ENCODE measurements around the gene MOB2. TPM values are rescaled to one million over a fixed set of nuclear protein-coding genes. Genes with fewer than 3 reads are reported as not detected.

Gene MOB2
- total and polyA plus RNA-seq, 9 of the 15 experiments (the other 6 are each of a cell fraction or from before 2014, with no cell fraction given): 0.17 to 36.8 (median 19.2) TPM

DNA sequence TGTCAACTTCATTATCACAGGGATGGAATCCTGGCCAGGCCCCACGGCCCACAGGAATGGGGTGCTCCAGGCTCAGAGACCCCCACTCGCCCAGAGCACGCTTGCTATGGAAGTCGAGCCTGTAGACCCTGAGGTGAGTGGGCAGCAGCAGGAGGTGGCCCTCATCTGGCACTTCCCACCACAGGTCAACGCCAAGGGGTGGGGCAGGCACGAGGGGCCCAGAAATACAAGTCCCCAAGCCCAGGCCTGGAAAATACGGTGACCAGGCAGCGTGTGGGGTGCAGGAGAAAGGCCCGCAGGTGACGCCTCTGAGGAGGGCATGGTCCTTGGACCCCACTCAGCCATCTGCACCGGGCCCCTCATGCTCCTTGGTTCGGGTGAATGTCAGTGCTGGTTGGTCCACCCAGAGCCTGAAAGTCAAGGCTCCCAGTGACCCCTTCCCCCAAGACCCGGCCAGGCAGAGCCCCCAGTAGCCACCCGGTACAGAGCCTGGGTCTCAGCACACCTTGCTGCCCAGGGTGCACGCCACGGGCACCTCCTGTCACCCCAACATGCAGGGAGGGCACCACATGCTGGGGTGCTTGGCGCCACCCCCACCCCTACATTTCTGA lies 2.4 kb downstream of the MOB2 start:
- H4K20me1 ChIP-seq (replicated peaks; ENCODE audit: control insufficient read depth, insufficient read depth, low read length): peaks cover 34% of the 10 kb centered on the region
- no peaks in the 10 kb centered on the region for H3K79me2 ChIP-seq (ENCODE audit: control insufficient read depth, insufficient read depth, low read length)
- intact Hi-C loops (cut with micrococcal nuclease) (no loop called here), in situ Hi-C loops (cut with MboI) (no loop called here)
- H3K27ac ChIP-seq (ENCODE audit: extremely low read depth, low read depth, low read length): no peak overlapping the region
- ChIA-PET CTCF (ENCODE audit: low intra/inter-chr PET ratio) (no interaction called here), POLR2A (interaction anchor here (0.7 kb wide), 2 partner anchors 107 to 1740 kb away, joined by 3 read pairs; no protein-coding TSS in a partner anchor)
- peaks cover 2% of the 10 kb centered on the region; the same call in 1 of the 3 replicates for H3K36me3 ChIP-seq (ENCODE audit: control insufficient read depth, insufficient read depth, low read length)
- FAIRE-seq (no peak), ATAC-seq (no peak), DNase-seq (ENCODE audit: extremely low read depth in 1 of 4, low spot score in 3 of 4) (no peak)
- no TSS peak for BruUV-seq (replicated peaks)
- WGBS (ENCODE audit: insufficient coverage, low coverage, missing lambda C conversion rate): 65% methylated on average over 16 of the region's 17 CpGs
- H3K9me3 ChIP-seq (replicated peaks; ENCODE audit: control insufficient read depth, insufficient read depth, low read depth, low read length): no peaks in the 10 kb centered on the region
- H3K4me1 ChIP-seq (replicated peaks in 1 of 2; ENCODE audit: control insufficient read depth in 2 of 2, insufficient read depth in 2 of 2, low read length in 2 of 2): peaks cover 0 to 51% of the 10 kb centered on the region in 2 experiments; a peak in 2 of 5 replicates
- no peaks in the 10 kb centered on the region for H3K27me3 ChIP-seq (ENCODE audit: control insufficient read depth in 2 of 2, insufficient read depth in 2 of 2, low read length in 2 of 2)
- no peak overlapping the region for H3K4me2 ChIP-seq (ENCODE audit: insufficient read depth, low read length)
- H3K4me3 ChIP-seq: no peak overlapping the region
- no peak overlapping the region for H3K9ac ChIP-seq (ENCODE audit: insufficient read depth in 1 of 2, low read depth in 2 of 2, low read length in 2 of 2)
- no peak overlapping the region for H2AFZ ChIP-seq (ENCODE audit: low read depth, low read length)
- no peaks in the 10 kb centered on the region for H3K9me1 ChIP-seq (ENCODE audit: control insufficient read depth, insufficient read depth, low read length)
- no peak for TF ChIP-seq HMGN3 (IDR thresholded peaks at IDR 0.05; ENCODE audit: borderline replicate concordance, extremely low read depth, insufficient read length, low read depth, low read length)
- TF ChIP-seq MED1 (CRISPR knock-in tag; IDR thresholded peaks at IDR 0.05; ENCODE audit: borderline replicate concordance): no peak
- TF ChIP-seq, protein P1, sequence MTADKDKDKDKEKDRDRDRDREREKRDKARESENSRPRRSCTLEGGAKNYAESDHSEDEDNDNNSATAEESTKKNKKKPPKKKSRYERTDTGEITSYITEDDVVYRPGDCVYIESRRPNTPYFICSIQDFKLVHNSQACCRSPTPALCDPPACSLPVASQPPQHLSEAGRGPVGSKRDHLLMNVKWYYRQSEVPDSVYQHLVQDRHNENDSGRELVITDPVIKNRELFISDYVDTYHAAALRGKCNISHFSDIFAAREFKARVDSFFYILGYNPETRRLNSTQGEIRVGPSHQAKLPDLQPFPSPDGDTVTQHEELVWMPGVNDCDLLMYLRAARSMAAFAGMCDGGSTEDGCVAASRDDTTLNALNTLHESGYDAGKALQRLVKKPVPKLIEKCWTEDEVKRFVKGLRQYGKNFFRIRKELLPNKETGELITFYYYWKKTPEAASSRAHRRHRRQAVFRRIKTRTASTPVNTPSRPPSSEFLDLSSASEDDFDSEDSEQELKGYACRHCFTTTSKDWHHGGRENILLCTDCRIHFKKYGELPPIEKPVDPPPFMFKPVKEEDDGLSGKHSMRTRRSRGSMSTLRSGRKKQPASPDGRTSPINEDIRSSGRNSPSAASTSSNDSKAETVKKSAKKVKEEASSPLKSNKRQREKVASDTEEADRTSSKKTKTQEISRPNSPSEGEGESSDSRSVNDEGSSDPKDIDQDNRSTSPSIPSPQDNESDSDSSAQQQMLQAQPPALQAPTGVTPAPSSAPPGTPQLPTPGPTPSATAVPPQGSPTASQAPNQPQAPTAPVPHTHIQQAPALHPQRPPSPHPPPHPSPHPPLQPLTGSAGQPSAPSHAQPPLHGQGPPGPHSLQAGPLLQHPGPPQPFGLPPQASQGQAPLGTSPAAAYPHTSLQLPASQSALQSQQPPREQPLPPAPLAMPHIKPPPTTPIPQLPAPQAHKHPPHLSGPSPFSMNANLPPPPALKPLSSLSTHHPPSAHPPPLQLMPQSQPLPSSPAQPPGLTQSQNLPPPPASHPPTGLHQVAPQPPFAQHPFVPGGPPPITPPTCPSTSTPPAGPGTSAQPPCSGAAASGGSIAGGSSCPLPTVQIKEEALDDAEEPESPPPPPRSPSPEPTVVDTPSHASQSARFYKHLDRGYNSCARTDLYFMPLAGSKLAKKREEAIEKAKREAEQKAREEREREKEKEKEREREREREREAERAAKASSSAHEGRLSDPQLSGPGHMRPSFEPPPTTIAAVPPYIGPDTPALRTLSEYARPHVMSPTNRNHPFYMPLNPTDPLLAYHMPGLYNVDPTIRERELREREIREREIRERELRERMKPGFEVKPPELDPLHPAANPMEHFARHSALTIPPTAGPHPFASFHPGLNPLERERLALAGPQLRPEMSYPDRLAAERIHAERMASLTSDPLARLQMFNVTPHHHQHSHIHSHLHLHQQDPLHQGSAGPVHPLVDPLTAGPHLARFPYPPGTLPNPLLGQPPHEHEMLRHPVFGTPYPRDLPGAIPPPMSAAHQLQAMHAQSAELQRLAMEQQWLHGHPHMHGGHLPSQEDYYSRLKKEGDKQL (CRISPR knock-in tag; IDR thresholded peaks at IDR 0.05; ENCODE audit: borderline replicate concordance): no peak
- TF ChIP-seq SOX6 (IDR thresholded peaks at IDR 0.05): no peak
- no peak for TF ChIP-seq RBM15 (IDR thresholded peaks at IDR 0.05; ENCODE audit: insufficient read depth, low read length)
- no peak for TF ChIP-seq TARDBP (IDR thresholded peaks at IDR 0.05)
- no peak for TF ChIP-seq PTBP1 (IDR thresholded peaks at IDR 0.05; ENCODE audit: low read depth, low read length)
- TF ChIP-seq BACH1 (tag; IDR thresholded peaks at IDR 0.05): no peak
- TF ChIP-seq NR2C2 (CRISPR knock-in tag; IDR thresholded peaks at IDR 0.05): no peak
- TF ChIP-seq NR2C2 (tag; IDR thresholded peaks at IDR 0.05): no peak
- TF ChIP-seq, protein P2, sequence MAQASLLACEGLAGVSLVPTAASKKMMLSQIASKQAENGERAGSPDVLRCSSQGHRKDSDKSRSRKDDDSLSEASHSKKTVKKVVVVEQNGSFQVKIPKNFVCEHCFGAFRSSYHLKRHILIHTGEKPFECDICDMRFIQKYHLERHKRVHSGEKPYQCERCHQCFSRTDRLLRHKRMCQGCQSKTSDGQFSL (CRISPR knock-in tag; IDR thresholded peaks at IDR 0.05): no peak
- TF ChIP-seq, protein P2 (tag; IDR thresholded peaks at IDR 0.05): no peak
- no peak for TF ChIP-seq SNIP1 (IDR thresholded peaks at IDR 0.05; ENCODE audit: low read depth)
- no peak for TF ChIP-seq SMAD3 (CRISPR knock-in tag; conservative IDR thresholded peaks at IDR 0.05)
- TF ChIP-seq ARNT (IDR thresholded peaks at IDR 0.05): no peak
- no peak for TF ChIP-seq POLR2H (tag; IDR thresholded peaks at IDR 0.05; ENCODE audit: low read depth)
- TF ChIP-seq ZNF766 (CRISPR knock-in tag; conservative IDR thresholded peaks at IDR 0.05): no peak
- no peak for TF ChIP-seq MCM2 (IDR thresholded peaks at IDR 0.05; ENCODE audit: low read depth)
